HL-60 (cell line): ENCODE results near the gene PSMA1.

ENCODE experiments used
- TF ChIP-seq, protein P1 (sequence below): IDR thresholded peaks from 2 replicates; pipeline ENCODE4 v1.6.1; 2012; ENCODE audit warnings: low read depth; ENCODE audit not compliant: insufficient replicate concordance
- TF ChIP-seq, protein P2 (sequence below): IDR thresholded peaks from one replicate; pipeline ENCODE4 v1.5.1; 2011; ENCODE audit warnings: low read length, control low read depth, inconsistent platforms; ENCODE audit not compliant: insufficient read depth

DNA sequence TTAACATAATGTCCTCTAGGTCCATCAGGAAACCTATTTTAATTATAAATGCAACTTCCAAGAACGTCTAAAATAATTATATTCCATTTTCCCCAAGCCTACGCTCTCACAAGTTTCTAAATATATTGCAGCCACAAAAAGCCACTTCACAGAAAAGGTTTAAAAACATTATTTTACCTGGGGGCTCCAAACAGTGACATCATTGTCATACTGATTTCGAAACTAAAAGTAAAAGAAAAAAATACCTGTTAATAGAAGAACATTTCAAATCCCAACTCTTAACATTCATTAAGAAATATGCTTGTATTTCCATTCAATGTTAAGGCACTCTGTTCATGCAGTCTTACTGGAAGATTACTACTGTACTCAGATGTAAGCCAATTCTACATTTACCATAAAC, 1.4 kb downstream of the PSMA1 start:
- TF ChIP-seq, protein P1, sequence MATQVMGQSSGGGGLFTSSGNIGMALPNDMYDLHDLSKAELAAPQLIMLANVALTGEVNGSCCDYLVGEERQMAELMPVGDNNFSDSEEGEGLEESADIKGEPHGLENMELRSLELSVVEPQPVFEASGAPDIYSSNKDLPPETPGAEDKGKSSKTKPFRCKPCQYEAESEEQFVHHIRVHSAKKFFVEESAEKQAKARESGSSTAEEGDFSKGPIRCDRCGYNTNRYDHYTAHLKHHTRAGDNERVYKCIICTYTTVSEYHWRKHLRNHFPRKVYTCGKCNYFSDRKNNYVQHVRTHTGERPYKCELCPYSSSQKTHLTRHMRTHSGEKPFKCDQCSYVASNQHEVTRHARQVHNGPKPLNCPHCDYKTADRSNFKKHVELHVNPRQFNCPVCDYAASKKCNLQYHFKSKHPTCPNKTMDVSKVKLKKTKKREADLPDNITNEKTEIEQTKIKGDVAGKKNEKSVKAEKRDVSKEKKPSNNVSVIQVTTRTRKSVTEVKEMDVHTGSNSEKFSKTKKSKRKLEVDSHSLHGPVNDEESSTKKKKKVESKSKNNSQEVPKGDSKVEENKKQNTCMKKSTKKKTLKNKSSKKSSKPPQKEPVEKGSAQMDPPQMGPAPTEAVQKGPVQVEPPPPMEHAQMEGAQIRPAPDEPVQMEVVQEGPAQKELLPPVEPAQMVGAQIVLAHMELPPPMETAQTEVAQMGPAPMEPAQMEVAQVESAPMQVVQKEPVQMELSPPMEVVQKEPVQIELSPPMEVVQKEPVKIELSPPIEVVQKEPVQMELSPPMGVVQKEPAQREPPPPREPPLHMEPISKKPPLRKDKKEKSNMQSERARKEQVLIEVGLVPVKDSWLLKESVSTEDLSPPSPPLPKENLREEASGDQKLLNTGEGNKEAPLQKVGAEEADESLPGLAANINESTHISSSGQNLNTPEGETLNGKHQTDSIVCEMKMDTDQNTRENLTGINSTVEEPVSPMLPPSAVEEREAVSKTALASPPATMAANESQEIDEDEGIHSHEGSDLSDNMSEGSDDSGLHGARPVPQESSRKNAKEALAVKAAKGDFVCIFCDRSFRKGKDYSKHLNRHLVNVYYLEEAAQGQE, result no peak
- TF ChIP-seq, protein P2, sequence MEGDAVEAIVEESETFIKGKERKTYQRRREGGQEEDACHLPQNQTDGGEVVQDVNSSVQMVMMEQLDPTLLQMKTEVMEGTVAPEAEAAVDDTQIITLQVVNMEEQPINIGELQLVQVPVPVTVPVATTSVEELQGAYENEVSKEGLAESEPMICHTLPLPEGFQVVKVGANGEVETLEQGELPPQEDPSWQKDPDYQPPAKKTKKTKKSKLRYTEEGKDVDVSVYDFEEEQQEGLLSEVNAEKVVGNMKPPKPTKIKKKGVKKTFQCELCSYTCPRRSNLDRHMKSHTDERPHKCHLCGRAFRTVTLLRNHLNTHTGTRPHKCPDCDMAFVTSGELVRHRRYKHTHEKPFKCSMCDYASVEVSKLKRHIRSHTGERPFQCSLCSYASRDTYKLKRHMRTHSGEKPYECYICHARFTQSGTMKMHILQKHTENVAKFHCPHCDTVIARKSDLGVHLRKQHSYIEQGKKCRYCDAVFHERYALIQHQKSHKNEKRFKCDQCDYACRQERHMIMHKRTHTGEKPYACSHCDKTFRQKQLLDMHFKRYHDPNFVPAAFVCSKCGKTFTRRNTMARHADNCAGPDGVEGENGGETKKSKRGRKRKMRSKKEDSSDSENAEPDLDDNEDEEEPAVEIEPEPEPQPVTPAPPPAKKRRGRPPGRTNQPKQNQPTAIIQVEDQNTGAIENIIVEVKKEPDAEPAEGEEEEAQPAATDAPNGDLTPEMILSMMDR, result no peak
